Astrocyte (in vitro differentiated cells and primary cell): ENCODE data around the gene KCNIP2. TPM values are rescaled to one million over a fixed set of nuclear protein-coding genes. Genes with fewer than 3 reads are reported as not detected.
A peak's percentile ranks its signal among the peaks of the same experiment; 100 is the strongest.

ENCODE experiments used
- DNase-seq: peaks from one replicate; pipeline ENCODE4 v3.0.0-alpha.2; 2010; ENCODE audit warnings: low read depth
- FAIRE-seq: peaks from 2 replicates; lab custom pipeline; 2011; peaks lifted over from hg19 to GRCh38; lab: Jason Lieb, UNC
- H2AFZ ChIP-seq: 2 replicates; pipeline ENCODE4 v1.6.0; 2012; ENCODE audit warnings: low read depth, low read length, inconsistent platforms
- H3K27ac ChIP-seq: 2 replicates; pipeline ENCODE4 v1.5.1; 2011; ENCODE audit warnings: low read depth, low read length, inconsistent platforms
- H3K27me3 ChIP-seq: 2 replicates; pipeline ENCODE4 v1.6.0; 2011; ENCODE audit warnings: low read length, inconsistent platforms; ENCODE audit not compliant: insufficient read depth
- H3K36me3 ChIP-seq: 2 replicates; pipeline ENCODE4 v1.5.1; 2011; ENCODE audit warnings: low read length, inconsistent platforms; ENCODE audit not compliant: insufficient read depth
- H3K4me1 ChIP-seq: 2 replicates; pipeline ENCODE4 v1.5.1; 2011; ENCODE audit warnings: low read length, inconsistent platforms; ENCODE audit not compliant: insufficient read depth
- H3K4me2 ChIP-seq: 2 replicates; pipeline ENCODE4 v1.6.0; 2012; ENCODE audit warnings: low read length, inconsistent platforms
- H3K4me3 ChIP-seq: 2 replicates; pipeline ENCODE4 v1.5.1; 2011; ENCODE audit warnings: low read depth, mild to moderate bottlenecking, low read length, inconsistent platforms; ENCODE audit not compliant: insufficient read depth
- H3K79me2 ChIP-seq: 2 replicates; pipeline ENCODE4 v1.6.0; 2012; ENCODE audit warnings: mild to moderate bottlenecking, low read length, inconsistent platforms; ENCODE audit not compliant: insufficient read depth
- H3K9ac ChIP-seq: 2 replicates; pipeline ENCODE4 v1.6.0; 2012; ENCODE audit warnings: mild to moderate bottlenecking, low read length, inconsistent platforms
- H3K9me3 ChIP-seq: 2 replicates; pipeline ENCODE4 v1.5.1; 2012; ENCODE audit warnings: low read depth, mild to moderate bottlenecking, low read length, inconsistent platforms; ENCODE audit not compliant: insufficient read depth
- H4K20me1 ChIP-seq: 2 replicates; pipeline ENCODE4 v1.6.0; 2012; ENCODE audit warnings: low read length, inconsistent platforms; ENCODE audit not compliant: insufficient read depth
- H3K27ac Mint-ChIP-seq: one replicate; pipeline ENCODE4 v1.8.0; 2021; ENCODE audit warnings: mild to moderate bottlenecking, mixed read lengths; ENCODE audit not compliant: unreplicated experiment
- H3K27me3 Mint-ChIP-seq: one replicate; pipeline ENCODE4 v1.8.0; 2021; ENCODE audit warnings: low read depth, mixed read lengths; ENCODE audit not compliant: unreplicated experiment
- H3K36me3 Mint-ChIP-seq: one replicate; pipeline ENCODE4 v1.8.0; 2021; ENCODE audit warnings: low read depth, mixed read lengths; ENCODE audit not compliant: unreplicated experiment
- H3K4me1 Mint-ChIP-seq: one replicate; pipeline ENCODE4 v1.8.0; 2021; ENCODE audit warnings: low read depth, mixed read lengths; ENCODE audit not compliant: unreplicated experiment
- H3K4me3 Mint-ChIP-seq: one replicate; pipeline ENCODE4 v1.8.0; 2021; ENCODE audit warnings: mild to moderate bottlenecking, moderate library complexity, mixed read lengths; ENCODE audit not compliant: unreplicated experiment
- H3K9me3 Mint-ChIP-seq: one replicate; pipeline ENCODE4 v1.8.0; 2021; ENCODE audit warnings: mild to moderate bottlenecking, mixed read lengths; ENCODE audit not compliant: unreplicated experiment
- CTCF ChIP-seq: IDR thresholded peaks from 2 replicates; pipeline ENCODE4 v1.5.1; 2011; ENCODE audit warnings: low read depth, mild to moderate bottlenecking, inconsistent platforms, low read length, moderate library complexity; ENCODE audit not compliant: insufficient read depth
- EZH2 ChIP-seq: IDR thresholded peaks from 2 replicates; pipeline ENCODE4 v1.6.1; 2012; ENCODE audit warnings: mild to moderate bottlenecking, low read length, inconsistent platforms; ENCODE audit not compliant: insufficient read depth
- total RNA-seq: library from RNA; stranded (reverse); gene quantifications from 2 replicates; pipeline ENCODE4 v1.2.1, GENCODE V29; 2021

The KCNIP2 gene
- total RNA-seq, 1 donor from 2014 or later, result 2.5 TPM

GRCh38 chr10:101841826-101842225, 1.8 kb downstream of the KCNIP2 start:
- no peaks in the 10 kb centered on the region for H3K9me3 Mint-ChIP-seq
- Histone ChIP-seq H3K4me2 (no peak overlapping the region), H3K9me3 (no peaks in the 10 kb centered on the region), H3K4me3 (no peak overlapping the region), H3K27ac (no peak overlapping the region), H3K79me2 (no peaks in the 10 kb centered on the region), H3K9ac (no peak overlapping the region), H3K4me1 (peaks cover 15% of the 10 kb centered on the region), H2AFZ (no peak overlapping the region), H4K20me1 (peaks cover 67% of the 10 kb centered on the region), H3K27me3 (peaks cover 9% of the 10 kb centered on the region), H3K36me3 (no peaks in the 10 kb centered on the region)
- H3K27ac Mint-ChIP-seq, result no peak overlapping the region
- H3K36me3 Mint-ChIP-seq, result peaks cover 5% of the 10 kb centered on the region
- H3K4me3 Mint-ChIP-seq, result no peak overlapping the region
- H3K4me1 Mint-ChIP-seq, result peaks cover 11% of the 10 kb centered on the region
- DNase-seq (no peak), FAIRE-seq (no peak)
- no peak for TF ChIP-seq EZH2
- no peak for TF ChIP-seq CTCF
- peaks cover 13% of the 10 kb centered on the region for H3K27me3 Mint-ChIP-seq

GRCh38 chr10:101840741-101841453, 2.7 kb downstream of the KCNIP2 start:
- peak; percentile 83 for TF ChIP-seq CTCF
- no peak for TF ChIP-seq EZH2
- Mint-ChIP-seq H3K9me3 (no peaks in the 10 kb centered on the region), H3K4me3 (peak overlapping the region; percentile 69), H3K36me3 (peaks cover 5% of the 10 kb centered on the region), H3K4me1 (peaks cover 11% of the 10 kb centered on the region), H3K27ac (peak overlapping the region; percentile 72), H3K27me3 (peaks cover 13% of the 10 kb centered on the region)
- Histone ChIP-seq H4K20me1 (peaks cover 68% of the 10 kb centered on the region), H3K4me2 (peak overlapping the region; percentile 95), H3K27ac (no peak overlapping the region), H3K9me3 (no peaks in the 10 kb centered on the region), H3K36me3 (no peaks in the 10 kb centered on the region), H3K79me2 (no peaks in the 10 kb centered on the region), H3K27me3 (peaks cover 9% of the 10 kb centered on the region), H3K4me3 (peak overlapping the region; percentile 54), H2AFZ (no peak overlapping the region), H3K9ac (no peak overlapping the region), H3K4me1 (peaks cover 15% of the 10 kb centered on the region)
- FAIRE-seq, result peak; percentile 17
- DNase-seq, result peak; percentile 66

- Mint-ChIP-seq H3K27me3 (peaks cover 13% of the 10 kb centered on the region), H3K4me3 (peak overlapping the region; percentile 69), H3K27ac (peak overlapping the region; percentile 72), H3K4me1 (peaks cover 14% of the 10 kb centered on the region), H3K36me3 (peaks cover 5% of the 10 kb centered on the region), H3K9me3 (no peaks in the 10 kb centered on the region)
- peak overlapping the region; percentile 95 for H3K4me2 ChIP-seq
- H3K36me3 ChIP-seq, result no peaks in the 10 kb centered on the region
- FAIRE-seq (no peak), DNase-seq (no peak)
- no peak overlapping the region for H3K9ac ChIP-seq
- H3K4me3 ChIP-seq, result no peak overlapping the region
- H3K79me2 ChIP-seq, result no peaks in the 10 kb centered on the region
- H2AFZ ChIP-seq, result no peak overlapping the region
- no peaks in the 10 kb centered on the region for H3K9me3 ChIP-seq
- no peak overlapping the region for H3K27ac ChIP-seq
- H4K20me1 ChIP-seq, result peaks cover 66% of the 10 kb centered on the region
- H3K4me1 ChIP-seq, result peaks cover 15% of the 10 kb centered on the region
- peaks cover 9% of the 10 kb centered on the region for H3K27me3 ChIP-seq
- TF ChIP-seq EZH2, result no peak
- TF ChIP-seq CTCF, result no peak
These were observed 3.4 kb downstream of the KCNIP2 start for GRCh38 chr10:101840102-101840684.
